Neuron (in vitro differentiated cells): ENCODE measurements around the gene METRN.
"Not testable (repeated sequence)": the region's sequence is repeated elsewhere in the genome, so short reads cannot be mapped to it uniquely, and the experiment has no call there.

Experiments
- H2AFZ ChIP-seq: one replicate; pipeline ENCODE4 v1.6.1; 2013; ENCODE audit warnings: low read depth, mild to moderate bottlenecking, inconsistent platforms, low read length, moderate library complexity
- H3K27me3 ChIP-seq: one replicate; pipeline ENCODE4 v1.6.1; 2013; ENCODE audit warnings: low read length; ENCODE audit not compliant: insufficient read depth
- H3K36me3 ChIP-seq: one replicate; pipeline ENCODE4 v1.6.1; 2013; ENCODE audit warnings: low read length; ENCODE audit not compliant: insufficient read depth
- H3K4me1 ChIP-seq: one replicate; pipeline ENCODE4 v1.6.1; 2013; ENCODE audit warnings: low read length; ENCODE audit not compliant: insufficient read depth
- H3K4me3 ChIP-seq: 2 replicates; pipeline ENCODE4 v1.5.1; 2013; ENCODE audit warnings: mild to moderate bottlenecking, low read length, moderate library complexity
- H3K9me3 ChIP-seq: one replicate; pipeline ENCODE4 v1.6.1; 2013; ENCODE audit warnings: low read length

METRN gene

GRCh38 chr16:704552-705380 lies 10.2 kb upstream of the METRN start:
- no peak overlapping the region for H2AFZ ChIP-seq
- H3K27me3 ChIP-seq, result no peaks in the 10 kb centered on the region
- no peaks in the 10 kb centered on the region for H3K36me3 ChIP-seq
- peak overlapping the region; percentile 59 for H3K4me3 ChIP-seq
- H3K9me3 ChIP-seq, result no peaks in the 10 kb centered on the region
- H3K4me1 ChIP-seq, result peaks cover 52% of the 10 kb centered on the region

GRCh38 chr16:705431-706188 lies 9.3 kb upstream of the METRN start, which contains the start of gene FBXL16:
FBXL16 (minus strand) TSS chr16:705801; CDS start chr16:697405, 8,396 bp downstream.
- no peaks in the 10 kb centered on the region for H3K27me3 ChIP-seq
- H3K9me3 ChIP-seq, result no peaks in the 10 kb centered on the region
- H2AFZ ChIP-seq, result no peak within 1 kb of the TSS
- peak within 1 kb of the TSS; percentile 59 for H3K4me3 ChIP-seq
- no peaks in the 10 kb centered on the region for H3K36me3 ChIP-seq
- peaks cover 58% of the 10 kb centered on the region for H3K4me1 ChIP-seq

- H3K27me3 ChIP-seq, result no peaks in the 10 kb centered on the region
- no peak overlapping the region for H2AFZ ChIP-seq
- H3K36me3 ChIP-seq, result no peaks in the 10 kb centered on the region
- H3K4me1 ChIP-seq, result peaks cover 59% of the 10 kb centered on the region
- no peaks in the 10 kb centered on the region for H3K9me3 ChIP-seq
- H3K4me3 ChIP-seq, result peak overlapping the region; percentile 33
Observed at GRCh38 chr16:706189-707061, 8.5 kb upstream of the METRN start.

- Histone ChIP-seq H3K36me3 (no peaks in the 10 kb centered on the region), H3K4me1 (peaks cover 62% of the 10 kb centered on the region), H3K9me3 (no peaks in the 10 kb centered on the region), H3K4me3 (no peak overlapping the region), H3K27me3 (no peaks in the 10 kb centered on the region), H2AFZ (no peak overlapping the region)
Observed at GRCh38 chr16:707062-707538, 7.8 kb upstream of the METRN start.

GRCh38 chr16:708019-708418 lies 6.9 kb upstream of the METRN start:
- H3K36me3 ChIP-seq, result no peaks in the 10 kb centered on the region
- H3K4me3 ChIP-seq, result no peak overlapping the region
- no peak overlapping the region for H2AFZ ChIP-seq
- H3K27me3 ChIP-seq, result no peaks in the 10 kb centered on the region
- H3K4me1 ChIP-seq, result peaks cover 62% of the 10 kb centered on the region
- H3K9me3 ChIP-seq, result no peaks in the 10 kb centered on the region

- Histone ChIP-seq H3K4me1 (peaks cover 57% of the 10 kb centered on the region), H3K27me3 (no peaks in the 10 kb centered on the region), H3K4me3 (no peak overlapping the region), H2AFZ (no peak overlapping the region), H3K9me3 (no peaks in the 10 kb centered on the region), H3K36me3 (no peaks in the 10 kb centered on the region)
Observed at GRCh38 chr16:708959-709358, 6.0 kb upstream of the METRN start.

GRCh38 chr16:709566-710499 lies 5.1 kb upstream of the METRN start:
- Histone ChIP-seq H3K4me3 (peak overlapping the region; percentile 29), H3K36me3 (no peaks in the 10 kb centered on the region), H2AFZ (no peak overlapping the region), H3K9me3 (no peaks in the 10 kb centered on the region), H3K27me3 (no peaks in the 10 kb centered on the region), H3K4me1 (peaks cover 56% of the 10 kb centered on the region)

GRCh38 chr16:710500-711075 lies 4.3 kb upstream of the METRN start:
- Histone ChIP-seq H3K4me3 (peak overlapping the region; percentile 29), H3K4me1 (peaks cover 55% of the 10 kb centered on the region), H2AFZ (no peak overlapping the region), H3K9me3 (no peaks in the 10 kb centered on the region), H3K27me3 (no peaks in the 10 kb centered on the region), H3K36me3 (no peaks in the 10 kb centered on the region)

GRCh38 chr16:711084-711483 lies 3.8 kb upstream of the METRN start:
- Histone ChIP-seq H3K27me3 (no peaks in the 10 kb centered on the region), H3K4me1 (peaks cover 55% of the 10 kb centered on the region), H3K9me3 (no peaks in the 10 kb centered on the region), H3K4me3 (peak overlapping the region; percentile 29), H2AFZ (no peak overlapping the region), H3K36me3 (no peaks in the 10 kb centered on the region)

GRCh38 chr16:711548-712320 lies 3.2 kb upstream of the METRN start:
- Histone ChIP-seq H2AFZ (no peak overlapping the region), H3K4me1 (peaks cover 54% of the 10 kb centered on the region), H3K36me3 (peaks cover under 1% of the 10 kb centered on the region), H3K4me3 (no peak overlapping the region), H3K9me3 (no peaks in the 10 kb centered on the region), H3K27me3 (no peaks in the 10 kb centered on the region)

GRCh38 chr16:712740-713250 lies 2.1 kb upstream of the METRN start:
- not testable (repeated sequence) for H3K36me3 ChIP-seq, H3K4me3 ChIP-seq, H3K9me3 ChIP-seq, H2AFZ ChIP-seq, H3K27me3 ChIP-seq
- peaks cover 59% of the 10 kb centered on the region for H3K4me1 ChIP-seq
